GM21423 (cell line): ENCODE data around the gene ZFAND4.
"Not testable (repeated sequence)": the region's sequence is repeated elsewhere in the genome, so short reads cannot be mapped to it uniquely, and the experiment has no call there.

ENCODE experiments used
- ATAC-seq: cut with Tn5 transposase; IDR thresholded peaks from one replicate; pipeline ENCODE4 v1.9.1; 2021; ENCODE audit warnings: mild to moderate bottlenecking, moderate library complexity; ENCODE audit not compliant: unreplicated experiment

ZFAND4 gene

DNA sequence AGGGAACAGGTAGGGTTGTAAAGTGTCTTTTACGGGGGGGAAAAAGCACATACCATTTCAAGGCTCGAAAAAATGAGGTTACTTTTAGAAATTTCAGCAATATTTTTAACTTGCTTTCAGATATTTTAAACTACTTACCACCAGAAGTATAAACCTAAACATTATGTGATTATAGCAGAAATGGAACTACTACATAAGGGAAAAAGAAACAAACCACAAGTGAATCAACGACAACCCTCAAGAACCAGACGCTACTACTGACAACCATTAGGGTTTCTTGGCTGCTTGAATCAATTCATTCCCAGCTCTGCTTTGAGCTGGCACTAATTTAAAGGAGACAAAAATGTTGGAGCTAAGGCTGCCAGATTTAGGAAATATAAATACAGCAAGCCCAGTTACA lies 80.1 kb downstream of the ZFAND4 start:
- no peak for ATAC-seq

DNA sequence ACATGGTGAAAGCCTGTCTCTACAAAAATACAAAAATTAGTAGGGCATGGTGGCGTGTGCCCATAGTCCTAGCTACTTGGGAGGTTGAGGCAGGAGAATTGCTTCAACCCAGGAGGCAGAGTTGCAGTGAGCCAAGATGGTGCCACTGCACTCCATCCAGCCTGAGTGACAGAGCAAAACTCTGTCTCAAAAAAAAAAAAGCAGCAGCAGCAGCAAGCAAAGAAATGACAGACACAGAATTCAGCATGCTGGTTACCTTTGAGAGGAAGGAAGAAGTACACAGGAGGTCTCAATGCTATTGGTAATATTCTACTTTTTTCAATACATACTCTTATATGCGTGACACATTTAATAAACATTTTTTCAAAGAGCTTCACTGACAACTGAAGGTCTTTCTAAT lies 81.3 kb downstream of the ZFAND4 start:
- no peak for ATAC-seq

DNA sequence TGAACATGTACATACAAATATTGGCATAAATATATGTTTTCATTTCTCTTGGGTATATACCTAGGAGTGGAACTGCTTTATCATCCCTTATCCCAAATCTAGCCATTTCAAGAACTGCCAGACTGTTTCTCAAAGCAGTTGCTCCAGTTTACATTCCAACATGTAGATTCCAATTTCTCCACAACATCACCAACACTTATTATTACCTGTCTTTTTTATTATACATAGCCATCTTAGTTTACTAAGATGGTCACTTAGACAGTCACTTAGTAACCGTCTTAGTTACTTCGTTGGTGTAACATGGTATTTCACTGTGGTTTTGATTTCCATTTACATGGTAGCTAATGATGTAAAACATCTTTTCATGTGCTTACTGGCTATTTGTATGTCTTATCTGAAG lies 82.7 kb downstream of the ZFAND4 start:
- ATAC-seq, result no peak

- ATAC-seq, result no peak
Measured at GRCh38 chr10:45589009-45589408, 83.6 kb downstream of the ZFAND4 start.

DNA sequence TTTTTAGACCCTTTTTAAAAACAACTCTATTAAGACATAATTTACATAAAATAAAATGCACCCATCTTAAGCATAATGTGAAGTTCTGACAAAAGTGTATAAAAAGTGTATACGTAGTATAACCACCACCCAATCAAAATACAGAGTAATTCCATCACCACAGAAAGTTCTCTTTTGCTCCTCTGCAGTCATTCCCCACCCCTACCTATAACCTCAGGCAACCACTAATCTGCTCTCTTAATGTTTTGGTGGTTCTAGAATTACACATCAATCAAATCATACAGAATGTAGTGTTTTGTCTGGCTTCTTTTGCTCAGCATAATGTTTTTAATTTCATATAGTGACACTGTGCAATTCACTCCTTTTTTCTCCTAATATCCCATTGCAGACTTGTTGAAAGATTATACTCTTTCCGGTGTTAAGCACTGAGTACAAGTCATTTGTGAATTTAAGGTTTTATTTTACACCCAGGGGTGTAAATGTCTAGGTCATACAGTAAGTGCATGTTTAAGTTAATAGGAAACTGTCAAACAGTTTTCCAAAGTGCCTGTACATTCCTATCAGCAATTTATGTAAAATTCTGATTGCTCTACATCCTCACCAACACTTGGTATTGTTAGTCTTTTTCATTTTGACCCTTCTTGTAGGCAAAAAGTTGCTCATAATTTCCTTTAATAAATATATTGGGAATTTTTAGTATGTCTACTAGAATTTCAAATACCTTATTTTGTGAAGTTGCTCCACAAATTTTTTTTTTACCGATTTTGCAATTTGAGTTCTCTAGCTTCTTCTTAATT lies 86.3 kb downstream of the ZFAND4 start:
- no peak for ATAC-seq

GRCh38 chr10:45585131-45585530 lies 87.4 kb downstream of the ZFAND4 start:
- no peak for ATAC-seq

DNA sequence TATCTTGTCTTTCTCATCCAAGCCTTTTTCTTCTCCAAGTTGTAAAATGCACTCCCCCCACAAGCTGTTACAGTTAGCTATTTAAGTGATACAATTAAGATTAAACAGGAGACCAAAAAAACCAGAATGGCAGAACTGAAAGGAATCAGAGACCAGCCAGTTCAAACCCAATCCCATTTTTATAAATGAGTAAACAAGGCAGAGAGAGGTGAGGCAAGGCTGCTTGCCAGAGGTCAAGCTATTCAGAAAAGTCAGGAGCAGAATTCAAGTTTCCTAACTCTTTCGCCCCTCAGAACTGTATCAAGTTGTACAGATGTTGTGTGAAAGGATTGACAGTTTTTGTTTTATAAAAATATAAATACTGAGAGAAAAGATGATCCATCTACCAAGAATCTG lies 90.2 kb downstream of the ZFAND4 start:
- ATAC-seq, result no peak

DNA sequence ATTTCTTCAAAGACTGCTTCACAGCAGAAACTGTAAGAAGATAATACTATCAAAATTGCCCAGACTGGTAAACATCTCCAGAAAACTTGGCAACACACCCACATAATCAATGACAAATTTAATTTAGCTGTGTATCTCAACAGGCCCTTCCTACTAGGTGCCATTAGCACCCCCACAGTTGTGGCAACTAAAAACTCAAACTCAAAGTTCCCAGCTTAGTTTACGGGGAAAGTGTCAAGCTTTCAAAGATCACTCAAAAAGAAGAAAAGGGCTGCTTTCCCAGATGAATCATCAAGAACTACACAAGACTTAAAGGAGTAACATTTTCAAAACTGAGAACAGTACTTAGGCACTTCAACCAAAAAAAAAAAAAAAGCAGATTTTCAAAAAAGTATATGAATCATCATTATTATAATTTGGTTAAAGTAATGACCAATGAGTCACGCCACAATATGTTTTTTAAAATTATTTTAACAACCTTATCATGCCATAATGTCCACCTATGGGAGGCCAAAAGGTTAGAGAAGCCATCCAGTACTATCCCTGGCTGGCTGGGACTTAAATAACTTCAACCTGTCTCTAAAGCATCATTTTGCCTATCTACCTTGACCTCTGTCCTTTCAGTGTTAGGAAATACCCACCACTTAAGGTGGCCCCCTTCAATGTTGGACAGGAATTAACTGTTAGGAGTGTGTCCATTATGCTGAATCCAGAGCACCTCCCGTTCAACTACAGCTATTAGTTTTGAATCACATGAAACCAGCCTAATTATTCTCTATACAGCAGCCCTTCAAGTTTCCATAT lies 90.8 kb downstream of the ZFAND4 start:
- no peak for ATAC-seq

GRCh38 chr10:45581216-45581549 lies 91.4 kb downstream of the ZFAND4 start:
- peak; percentile 36 for ATAC-seq

GRCh38 chr10:45580371-45581215 lies 92.0 kb downstream of the ZFAND4 start:
- peak; percentile 60 for ATAC-seq

- ATAC-seq, result no peak
Measured at GRCh38 chr10:45578384-45578971, 94.1 kb downstream of the ZFAND4 start.

DNA sequence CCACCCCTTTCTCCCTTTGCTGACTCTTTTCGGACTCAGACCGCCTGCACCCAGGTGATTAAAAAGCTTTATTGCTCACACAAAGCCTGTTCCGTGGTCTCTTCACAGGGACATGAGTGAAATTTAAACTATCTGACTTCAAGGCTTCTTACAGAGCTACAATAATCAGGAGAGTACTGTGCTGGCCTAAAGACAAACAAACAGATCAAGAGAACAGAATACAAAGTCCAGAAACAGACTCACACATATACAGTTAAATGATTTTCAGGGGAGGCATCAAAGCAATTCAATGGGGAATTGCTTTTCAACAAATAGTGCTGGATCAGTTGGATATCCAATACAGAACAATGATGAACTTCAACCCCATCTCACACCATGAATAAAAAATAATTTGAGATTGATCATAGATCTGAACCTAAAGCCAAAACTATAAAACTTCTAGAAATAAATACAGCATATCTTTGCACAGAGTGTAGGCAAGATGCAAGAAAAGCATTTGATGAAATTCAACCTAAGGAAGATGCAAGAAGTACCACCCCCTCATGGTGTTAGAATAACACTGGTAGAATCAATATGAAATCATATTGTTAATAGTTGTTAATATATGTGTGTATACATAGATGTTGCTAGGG lies 96.5 kb downstream of the ZFAND4 start:
- ATAC-seq, result no peak

DNA sequence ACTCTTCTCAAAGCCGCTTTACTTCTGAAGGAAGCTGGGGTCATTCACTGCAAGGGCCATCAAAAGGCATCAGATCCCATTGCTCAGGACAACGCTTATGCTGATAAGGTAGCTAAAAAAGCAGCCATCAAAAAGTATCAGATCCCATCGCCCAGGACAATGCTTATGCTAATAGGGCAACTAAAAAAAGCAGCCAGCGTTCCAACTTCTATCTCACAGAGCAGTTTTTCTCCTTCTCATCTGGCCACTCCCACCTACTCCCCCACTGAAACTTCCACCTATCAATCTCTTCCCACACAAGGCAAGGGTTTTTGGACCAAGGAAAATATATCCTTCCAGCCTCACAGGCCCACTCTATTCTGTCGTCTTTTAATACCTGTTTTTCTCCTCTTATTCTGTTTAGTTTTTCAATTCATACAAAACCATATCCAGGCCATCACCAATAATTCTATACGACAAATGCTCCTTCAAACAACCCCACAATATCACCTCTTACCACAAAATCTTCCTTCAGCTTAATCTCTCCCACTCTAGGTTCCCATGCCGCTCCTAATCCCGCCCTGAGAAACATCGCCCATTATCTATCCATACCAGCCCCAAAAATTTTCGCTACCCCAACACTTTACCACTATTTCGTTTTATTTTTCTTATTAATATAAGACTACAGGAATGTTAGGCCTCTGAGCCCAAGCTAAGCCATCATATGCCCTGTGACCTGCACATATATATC lies 97.4 kb downstream of the ZFAND4 start:
- not testable (repeated sequence) for ATAC-seq

DNA sequence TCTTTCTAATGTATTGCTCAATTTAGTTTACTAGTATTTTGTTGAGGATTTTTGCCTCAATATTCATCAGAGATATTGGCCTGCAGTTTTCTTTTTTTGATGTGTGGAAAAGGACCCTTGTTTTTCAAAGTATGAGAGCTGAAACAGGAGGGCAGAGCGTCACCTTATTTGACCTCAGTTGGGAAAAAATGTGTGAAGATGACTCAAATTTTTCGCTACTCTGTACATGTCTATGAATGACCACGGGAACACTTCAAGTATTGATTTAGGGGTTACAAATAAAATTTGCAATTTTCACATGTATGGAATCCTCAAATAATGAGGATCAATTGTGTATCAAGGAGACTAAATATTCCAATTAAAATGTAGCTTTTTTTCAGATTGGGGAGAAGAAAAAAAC lies 103.1 kb downstream of the ZFAND4 start:
- ATAC-seq, result no peak

DNA sequence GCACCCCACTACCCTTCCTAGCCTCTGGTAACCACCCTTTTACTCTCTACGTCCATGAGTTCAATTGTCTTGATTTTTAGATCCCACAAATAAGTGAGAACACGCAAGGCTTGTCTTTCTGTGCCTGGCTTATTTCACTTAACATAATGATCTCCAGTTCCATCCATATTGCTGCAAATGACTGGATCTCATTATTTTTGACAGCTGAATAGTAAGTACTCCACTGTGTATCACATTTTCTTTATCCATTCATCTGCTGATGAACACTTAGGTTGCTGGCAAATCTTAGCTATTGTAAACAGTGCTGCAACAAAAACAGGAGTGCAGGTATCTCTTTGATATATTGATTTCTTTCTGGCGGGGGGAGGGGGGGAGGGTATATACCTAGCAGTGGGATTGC lies 106.2 kb downstream of the ZFAND4 start:
- ATAC-seq, result no peak
